Cardiac muscle cell (in vitro differentiated cells and primary cell): ENCODE measurements around the gene TMEM219. TPM values are rescaled to one million over a fixed set of nuclear protein-coding genes. Genes with fewer than 3 reads are reported as not detected.

ENCODE experiments used
- DNase-seq, 2 donors: peaks; one replicate each; pipeline versions ENCODE4 v3.0.0 to v3.0.0-alpha.2; 2010 to 2017; ENCODE audit warnings: low read depth in 1 of 2, low spot score in 1 of 2
- H3K27ac ChIP-seq: fragments of 200-600 bp; sonication (generic); 2 replicates; pipeline ENCODE4 v1.5.1; 2016
- H3K27me3 ChIP-seq: fragments of 200-600 bp; sonication (generic); 2 replicates; pipeline ENCODE4 v1.6.0; 2016; ENCODE audit warnings: control low read depth
- H3K36me3 ChIP-seq: fragments of 200-600 bp; sonication (generic); 2 replicates; pipeline ENCODE4 v1.5.1; 2016; ENCODE audit warnings: control low read depth
- H3K4me1 ChIP-seq: fragments of 200-600 bp; sonication (generic); 2 replicates; pipeline ENCODE4 v1.8.1; 2017; ENCODE audit warnings: low read depth, mild to moderate bottlenecking, mixed run types
- H3K4me3 ChIP-seq: fragments of 200-600 bp; sonication (generic); 2 replicates; pipeline ENCODE4 v1.5.1; 2016; ENCODE audit warnings: mild to moderate bottlenecking
- H3K9me3 ChIP-seq: fragments of 200-600 bp; sonication (generic); 2 replicates; pipeline ENCODE4 v1.5.1; 2017; ENCODE audit warnings: low read depth, mild to moderate bottlenecking, control low read depth
- polyA plus RNA-seq: library from polyadenylated mRNA; unstranded; fragments of >200 nt; fragmentation: Nextera tagmentation; extraction: Ambion mirVana; gene quantifications from 2 replicates; pipeline ENCODE4 v1.2.1, GENCODE V29; 2016
- total RNA-seq: library from RNA; depleted of rRNA; stranded (reverse); fragments of >200 nt; gene quantifications from 2 replicates; pipeline ENCODE4 v1.2.3, GENCODE V29; 2016
- TF ChIP-seq, protein P1 (sequence below): IDR thresholded peaks from 2 replicates; pipeline ENCODE4 v1.5.1; 2012; ENCODE audit warnings: low read depth, mild to moderate bottlenecking, low read length

The TMEM219 gene
- total and polyA plus RNA-seq, 2 experiments from 2014 or later = 109 to 110 TPM

DNA sequence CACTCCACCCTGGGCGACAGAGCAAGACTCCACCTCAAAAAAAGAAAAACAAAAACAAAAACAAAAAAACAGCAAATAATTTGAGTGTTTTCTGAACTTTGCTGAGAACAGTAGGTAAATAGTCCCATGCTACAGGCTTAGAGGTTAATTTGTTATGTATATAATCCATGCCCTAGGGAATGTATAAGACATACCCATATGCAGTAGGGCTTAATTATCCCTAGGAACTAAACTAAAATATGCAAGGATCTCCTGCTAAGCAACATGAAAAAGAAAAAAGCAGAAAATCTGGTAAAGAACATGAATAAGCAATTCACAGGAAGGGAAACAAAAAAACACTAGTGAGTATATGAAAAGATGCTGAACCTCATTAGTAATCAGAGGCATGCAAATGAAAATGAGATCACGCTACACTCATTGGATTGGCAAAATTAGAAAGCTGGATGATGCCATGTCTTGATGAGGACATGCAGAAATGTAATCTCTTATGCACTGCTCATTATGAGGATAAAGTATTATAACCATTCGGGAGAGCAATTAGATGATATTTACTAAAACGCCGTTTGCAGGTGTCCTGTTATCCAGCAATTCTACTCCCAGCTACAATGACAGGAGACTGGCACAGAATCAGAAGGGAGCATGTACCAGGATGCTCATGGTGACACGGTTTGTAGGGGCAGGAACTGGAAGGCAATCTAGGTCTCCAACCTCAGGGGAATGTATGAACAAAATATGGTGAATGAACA lies 41.4 kb upstream of the TMEM219 start:
- H3K9me3 ChIP-seq = no peaks in the 10 kb centered on the region
- peaks cover 5% of the 10 kb centered on the region for H3K4me1 ChIP-seq
- TF ChIP-seq, protein P1, sequence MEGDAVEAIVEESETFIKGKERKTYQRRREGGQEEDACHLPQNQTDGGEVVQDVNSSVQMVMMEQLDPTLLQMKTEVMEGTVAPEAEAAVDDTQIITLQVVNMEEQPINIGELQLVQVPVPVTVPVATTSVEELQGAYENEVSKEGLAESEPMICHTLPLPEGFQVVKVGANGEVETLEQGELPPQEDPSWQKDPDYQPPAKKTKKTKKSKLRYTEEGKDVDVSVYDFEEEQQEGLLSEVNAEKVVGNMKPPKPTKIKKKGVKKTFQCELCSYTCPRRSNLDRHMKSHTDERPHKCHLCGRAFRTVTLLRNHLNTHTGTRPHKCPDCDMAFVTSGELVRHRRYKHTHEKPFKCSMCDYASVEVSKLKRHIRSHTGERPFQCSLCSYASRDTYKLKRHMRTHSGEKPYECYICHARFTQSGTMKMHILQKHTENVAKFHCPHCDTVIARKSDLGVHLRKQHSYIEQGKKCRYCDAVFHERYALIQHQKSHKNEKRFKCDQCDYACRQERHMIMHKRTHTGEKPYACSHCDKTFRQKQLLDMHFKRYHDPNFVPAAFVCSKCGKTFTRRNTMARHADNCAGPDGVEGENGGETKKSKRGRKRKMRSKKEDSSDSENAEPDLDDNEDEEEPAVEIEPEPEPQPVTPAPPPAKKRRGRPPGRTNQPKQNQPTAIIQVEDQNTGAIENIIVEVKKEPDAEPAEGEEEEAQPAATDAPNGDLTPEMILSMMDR = no peak
- H3K27me3 ChIP-seq = no peaks in the 10 kb centered on the region
- no peak overlapping the region for H3K27ac ChIP-seq
- no peak for DNase-seq
- peaks cover 8% of the 10 kb centered on the region for H3K36me3 ChIP-seq
- no peak overlapping the region for H3K4me3 ChIP-seq

DNA sequence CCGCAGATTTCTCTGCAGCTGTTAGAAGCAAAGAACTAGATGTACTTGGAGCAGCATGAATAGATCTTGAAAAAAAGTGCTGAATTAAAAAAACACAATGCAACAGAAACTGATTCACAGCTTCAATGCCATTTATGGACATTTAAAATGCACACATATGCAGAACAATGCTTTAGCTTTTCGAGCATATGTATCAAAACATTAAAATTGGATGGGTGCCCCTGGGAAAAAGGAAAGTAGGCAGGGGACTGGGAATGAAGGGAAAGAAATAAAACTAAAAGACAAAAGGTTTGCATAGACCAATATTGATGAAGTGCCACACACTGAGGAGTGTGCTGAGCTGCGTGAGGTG lies 40.9 kb upstream of the TMEM219 start:
- Histone ChIP-seq H3K36me3 (peaks cover 8% of the 10 kb centered on the region), H3K27ac (no peak overlapping the region), H3K9me3 (no peaks in the 10 kb centered on the region), H3K27me3 (no peaks in the 10 kb centered on the region), H3K4me3 (no peak overlapping the region), H3K4me1 (peaks cover 5% of the 10 kb centered on the region)
- no peak for DNase-seq
- TF ChIP-seq, protein P1 = no peak

DNA sequence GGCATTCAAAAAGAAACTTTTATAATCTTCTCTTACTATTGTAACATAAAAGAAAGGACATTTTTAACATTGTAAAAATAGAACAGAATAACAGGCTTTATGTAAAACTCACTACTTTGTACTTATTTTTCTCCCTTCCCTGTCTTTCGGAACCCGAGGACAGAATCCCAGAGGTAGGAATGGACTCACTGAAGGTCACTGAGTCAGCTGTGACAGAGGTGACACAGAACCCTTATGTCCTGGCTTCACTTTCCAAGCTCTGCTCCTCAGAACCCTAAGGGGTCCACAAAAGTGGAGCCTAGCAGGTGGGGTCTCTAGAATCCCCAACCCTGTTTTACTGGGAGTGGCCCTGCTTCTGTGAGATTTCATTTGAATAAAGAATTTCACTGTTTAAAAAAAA lies 39.6 kb upstream of the TMEM219 start:
- H3K27ac ChIP-seq = no peak overlapping the region
- H3K9me3 ChIP-seq = no peaks in the 10 kb centered on the region
- no peak for DNase-seq
- H3K27me3 ChIP-seq = no peaks in the 10 kb centered on the region
- TF ChIP-seq, protein P1 = no peak
- H3K4me1 ChIP-seq = peaks cover 13% of the 10 kb centered on the region
- peaks cover 8% of the 10 kb centered on the region for H3K36me3 ChIP-seq
- no peak overlapping the region for H3K4me3 ChIP-seq

DNA sequence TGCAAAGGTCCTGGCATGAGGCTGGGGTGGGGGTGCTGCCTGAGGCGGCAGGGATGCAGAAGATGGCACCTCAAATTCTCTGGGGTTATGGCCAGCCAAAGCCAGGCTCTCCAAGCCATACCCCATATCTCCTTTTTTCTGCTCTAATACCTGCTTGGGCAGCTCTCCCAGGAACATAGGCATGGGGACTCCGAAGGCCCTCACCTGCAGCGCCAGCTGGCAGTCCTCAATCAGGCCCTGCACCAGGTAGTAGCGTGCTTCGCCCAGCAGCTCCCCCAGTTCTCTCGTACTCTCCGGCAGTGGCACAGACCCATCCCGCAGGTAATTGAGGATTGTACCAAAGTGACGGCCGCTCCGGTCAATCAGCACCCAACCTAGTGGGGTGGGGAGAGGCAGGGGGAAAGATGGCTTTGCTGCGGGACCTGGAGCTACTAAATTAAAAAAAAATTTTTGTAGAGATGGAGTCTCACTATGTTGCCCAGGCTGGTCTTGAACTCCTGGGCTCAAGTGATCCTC lies 38.8 kb upstream of the TMEM219 start:
- TF ChIP-seq, protein P1 = no peak
- Histone ChIP-seq H3K9me3 (no peaks in the 10 kb centered on the region), H3K27me3 (no peaks in the 10 kb centered on the region), H3K4me3 (no peak overlapping the region), H3K27ac (no peak overlapping the region), H3K4me1 (peaks cover 13% of the 10 kb centered on the region), H3K36me3 (peaks cover 8% of the 10 kb centered on the region)
- DNase-seq = no peak

DNA sequence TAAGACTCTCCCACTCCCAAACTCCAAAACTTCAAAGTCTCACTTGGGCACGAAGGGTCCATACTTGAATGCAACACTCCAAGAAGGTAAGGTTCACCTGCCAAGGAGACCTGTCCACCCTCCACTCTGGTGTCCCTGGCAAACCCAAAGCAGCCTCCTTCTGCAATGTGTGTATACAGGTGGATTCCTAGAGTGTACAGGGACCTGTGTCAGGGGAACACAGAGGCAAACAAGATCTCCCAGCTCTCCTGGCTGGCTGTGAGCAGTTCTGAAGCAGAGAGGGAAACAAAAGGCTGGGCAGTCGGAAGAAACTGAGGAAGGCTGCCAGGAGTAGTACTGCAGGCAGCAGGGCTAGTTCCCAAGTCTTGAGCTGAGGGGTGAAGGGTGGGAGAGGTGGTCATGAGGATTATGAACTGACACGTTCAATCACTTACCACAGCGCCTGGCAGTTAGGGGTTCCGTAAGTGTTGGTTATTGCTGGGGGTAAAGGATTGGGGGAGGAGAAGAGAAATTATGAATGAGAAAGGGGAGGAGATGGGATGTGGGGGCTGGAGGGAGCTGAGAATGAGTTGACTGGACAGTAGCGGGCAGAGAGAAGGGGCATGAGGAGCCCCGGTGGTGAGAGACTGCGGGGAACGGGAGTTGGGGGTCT lies 36.6 kb upstream of the TMEM219 start:
- peak overlapping the region; percentile 71 for H3K27ac ChIP-seq
- no peaks in the 10 kb centered on the region for H3K36me3 ChIP-seq
- no peaks in the 10 kb centered on the region for H3K9me3 ChIP-seq
- H3K4me1 ChIP-seq = peaks cover 13% of the 10 kb centered on the region
- peak overlapping the region; percentile 76 for H3K4me3 ChIP-seq
- TF ChIP-seq, protein P1 = no peak
- no peaks in the 10 kb centered on the region for H3K27me3 ChIP-seq
- DNase-seq = no peak
